Fibroblast of the aortic adventitia (primary cell): ENCODE data around the gene PUS1. TPM values are rescaled to one million over a fixed set of nuclear protein-coding genes. Genes with fewer than 3 reads are reported as not detected.

Experiments
- DNase-seq: peaks from one replicate; pipeline ENCODE4 v3.0.0-alpha.2; 2010; ENCODE audit warnings: low read depth
- H3K4me3 ChIP-seq: 2 replicates; pipeline ENCODE4 v1.5.1; 2011; ENCODE audit warnings: low read depth, mild to moderate bottlenecking, control low read depth, low read length, moderate library complexity
- CTCF ChIP-seq: IDR thresholded peaks from 2 replicates; pipeline ENCODE4 v1.5.1; 2011; ENCODE audit warnings: mild to moderate bottlenecking, low read length, control low read depth, inconsistent platforms; ENCODE audit not compliant: insufficient read depth
- total RNA-seq: library from RNA; depleted of rRNA; stranded (reverse); fragments of >200 nt; gene quantifications from 2 replicates; pipeline ENCODE4 v1.2.3, GENCODE V29; 2012; ENCODE audit warnings: low replicate concordance

The PUS1 gene
- total RNA-seq, 1 donor: 9.3 TPM

GRCh38 chr12:131904346-131904745 lies 24.7 kb upstream of the PUS1 start:
- H3K4me3 ChIP-seq: no peak overlapping the region
- DNase-seq: no peak
- TF ChIP-seq CTCF: no peak

GRCh38 chr12:131905081-131905629 lies 23.9 kb upstream of the PUS1 start:
- no peak for TF ChIP-seq CTCF
- no peak overlapping the region for H3K4me3 ChIP-seq
- no peak for DNase-seq

- H3K4me3 ChIP-seq: no peak overlapping the region
- DNase-seq: no peak
- no peak for TF ChIP-seq CTCF
Observed at GRCh38 chr12:131905630-131906091, 23.4 kb upstream of the PUS1 start.

GRCh38 chr12:131907379-131908091 lies 21.5 kb upstream of the PUS1 start:
- no peak for DNase-seq
- TF ChIP-seq CTCF: no peak
- no peak overlapping the region for H3K4me3 ChIP-seq

GRCh38 chr12:131908092-131909080 lies 20.7 kb upstream of the PUS1 start:
- no peak overlapping the region for H3K4me3 ChIP-seq
- no peak for DNase-seq
- no peak for TF ChIP-seq CTCF

- DNase-seq: no peak
- TF ChIP-seq CTCF: no peak
- H3K4me3 ChIP-seq: no peak overlapping the region
Observed at GRCh38 chr12:131909081-131909751, 19.9 kb upstream of the PUS1 start.
